MM.1S (cell line): ENCODE results near the gene ZFP62.

ENCODE experiments used
- DNase-seq: peaks from one replicate; pipeline ENCODE4 v3.0.0-alpha.2; 2015
- H2AFZ ChIP-seq: fragments of 300-600 bp; sonication (generic); 2 replicates; pipeline ENCODE4 v1.6.0; 2016; ENCODE audit warnings: antibody characterized with exemption, low read length
- H3F3A ChIP-seq: fragments of 300-600 bp; sonication (generic); 2 replicates; pipeline ENCODE4 v1.6.1; 2016; ENCODE audit warnings: mild to moderate bottlenecking, antibody characterized with exemption, low read length, moderate library complexity, mixed read lengths; ENCODE audit not compliant: insufficient read depth
- H3K27ac ChIP-seq: fragments of 300-600 bp; sonication (generic); 2 replicates; pipeline ENCODE4 v1.5.1; 2016; ENCODE audit warnings: mild to moderate bottlenecking, low read length
- H3K27me3 ChIP-seq: fragments of 300-600 bp; sonication (generic); replicated peaks from 2 replicates; pipeline ENCODE4 v1.6.0; 2016; ENCODE audit warnings: low read length; ENCODE audit not compliant: insufficient read depth
- H3K36me3 ChIP-seq: fragments of 300-600 bp; sonication (generic); replicated peaks from 2 replicates; pipeline ENCODE4 v1.6.1; 2016; ENCODE audit warnings: mild to moderate bottlenecking, low read length, mixed read lengths; ENCODE audit not compliant: insufficient read depth
- H3K4me1 ChIP-seq: fragments of 300-600 bp; sonication (generic); 2 replicates; pipeline ENCODE4 v1.6.1; 2016; ENCODE audit warnings: low read length, mixed read lengths
- H3K4me2 ChIP-seq: fragments of 300-600 bp; sonication (generic); 2 replicates; pipeline ENCODE4 v1.6.0; 2016; ENCODE audit warnings: low read depth, low read length
- H3K4me3 ChIP-seq: fragments of 300-600 bp; sonication (generic); 2 replicates; pipeline ENCODE4 v1.5.1; 2016; ENCODE audit warnings: low read length, mixed read lengths
- H3K79me2 ChIP-seq: fragments of 300-600 bp; sonication (generic); 2 replicates; pipeline ENCODE4 v1.6.1; 2016; ENCODE audit warnings: mixed run types, low read length, mixed read lengths
- H3K9ac ChIP-seq: fragments of 300-600 bp; sonication (generic); 2 replicates; pipeline ENCODE4 v1.6.1; 2016; ENCODE audit warnings: low read length, mixed read lengths
- H3K9me2 ChIP-seq: fragments of 300-600 bp; sonication (generic); replicated peaks from 2 replicates; pipeline ENCODE4 v1.6.1; 2016; ENCODE audit warnings: mild to moderate bottlenecking, low read length, mixed read lengths; ENCODE audit not compliant: insufficient read depth
- H3K9me3 ChIP-seq: fragments of 300-600 bp; sonication (generic); replicated peaks from 2 replicates; pipeline ENCODE4 v1.6.1; 2016; ENCODE audit warnings: mild to moderate bottlenecking, low read length, mixed read lengths; ENCODE audit not compliant: insufficient read depth
- H4K20me1 ChIP-seq: fragments of 300-600 bp; sonication (generic); 2 replicates; pipeline ENCODE4 v1.6.1; 2016; ENCODE audit warnings: mild to moderate bottlenecking, low read length, moderate library complexity, mixed read lengths; ENCODE audit not compliant: insufficient read depth
- CTCF ChIP-seq: fragments of 300-600 bp; sonication (generic); IDR thresholded peaks from 2 replicates; pipeline ENCODE4 v1.5.1; 2016; ENCODE audit warnings: antibody characterized with exemption, low read length, mixed read lengths
- EZH2 ChIP-seq: fragments of 300-600 bp; sonication (generic); optimal IDR thresholded peaks from 2 replicates; pipeline ENCODE3; 2017; ENCODE audit warnings: low read depth, mild to moderate bottlenecking, antibody characterized with exemption, low read length, mixed read lengths
- EZH2phosphoT487 ChIP-seq: fragments of 300-600 bp; sonication (generic); IDR thresholded peaks from 2 replicates; pipeline ENCODE4 v1.6.1; 2018; ENCODE audit warnings: antibody characterized with exemption, low read length

The ZFP62 gene

GRCh38 chr5:180873615-180874520, 12.8 kb upstream of the ZFP62 start:
- H3F3A ChIP-seq: no peaks in the 10 kb centered on the region
- H3K27ac ChIP-seq: no peak overlapping the region
- no peaks in the 10 kb centered on the region for H3K9me3 ChIP-seq
- no peaks in the 10 kb centered on the region for H4K20me1 ChIP-seq
- no peak overlapping the region for H2AFZ ChIP-seq
- no peak overlapping the region for H3K9ac ChIP-seq
- H3K4me2 ChIP-seq: no peak overlapping the region
- H3K27me3 ChIP-seq: no peaks in the 10 kb centered on the region
- no peaks in the 10 kb centered on the region for H3K79me2 ChIP-seq
- TF ChIP-seq EZH2phosphoT487: no peak
- no peak for TF ChIP-seq CTCF
- no peak for TF ChIP-seq EZH2
- H3K4me1 ChIP-seq: no peaks in the 10 kb centered on the region
- no peak for DNase-seq
- H3K4me3 ChIP-seq: no peak overlapping the region
- no peaks in the 10 kb centered on the region for H3K9me2 ChIP-seq
- no peaks in the 10 kb centered on the region for H3K36me3 ChIP-seq

GRCh38 chr5:180872419-180872818, 11.3 kb upstream of the ZFP62 start:
- H3F3A ChIP-seq: no peaks in the 10 kb centered on the region
- TF ChIP-seq EZH2 (no peak), EZH2phosphoT487 (no peak), CTCF (no peak)
- no peaks in the 10 kb centered on the region for H4K20me1 ChIP-seq
- no peaks in the 10 kb centered on the region for H3K9me2 ChIP-seq
- H3K27me3 ChIP-seq: no peaks in the 10 kb centered on the region
- no peak overlapping the region for H2AFZ ChIP-seq
- no peaks in the 10 kb centered on the region for H3K9me3 ChIP-seq
- H3K36me3 ChIP-seq: no peaks in the 10 kb centered on the region
- no peak overlapping the region for H3K4me2 ChIP-seq
- no peaks in the 10 kb centered on the region for H3K4me1 ChIP-seq
- DNase-seq: no peak
- H3K79me2 ChIP-seq: no peaks in the 10 kb centered on the region
- no peak overlapping the region for H3K4me3 ChIP-seq
- no peak overlapping the region for H3K9ac ChIP-seq
- H3K27ac ChIP-seq: no peak overlapping the region

- Histone ChIP-seq H4K20me1 (no peaks in the 10 kb centered on the region), H3F3A (no peaks in the 10 kb centered on the region)
Measured at GRCh38 chr5:180870276-180871068, 9.4 kb upstream of the ZFP62 start.

More at GRCh38 chr5:180870276-180871068, 9.4 kb upstream of the ZFP62 start:
- no peak overlapping the region for H3K4me2 ChIP-seq
- no peak overlapping the region for H2AFZ ChIP-seq
- no peak overlapping the region for H3K4me3 ChIP-seq
- H3K9ac ChIP-seq: no peak overlapping the region
- H3K79me2 ChIP-seq: no peaks in the 10 kb centered on the region
- TF ChIP-seq CTCF: no peak
- no peak for TF ChIP-seq EZH2phosphoT487
- no peak for TF ChIP-seq EZH2
- no peak overlapping the region for H3K27ac ChIP-seq
- H3K27me3 ChIP-seq: no peaks in the 10 kb centered on the region
- H3K36me3 ChIP-seq: no peaks in the 10 kb centered on the region
- no peaks in the 10 kb centered on the region for H3K9me3 ChIP-seq
- H3K9me2 ChIP-seq: no peaks in the 10 kb centered on the region
- H3K4me1 ChIP-seq: no peaks in the 10 kb centered on the region
- no peak for DNase-seq
